H9 (cell line): ENCODE data around the gene TACR3. TPM values are rescaled to one million over a fixed set of nuclear protein-coding genes. Genes with fewer than 3 reads are reported as not detected.

Source experiments
- DNase-seq: peaks from one replicate; pipeline ENCODE4 v3.0.0-alpha.2; 2017
- H2AFZ ChIP-seq: one replicate; pipeline ENCODE4 v1.6.1; 2013; ENCODE audit warnings: mild to moderate bottlenecking, low read length, control low read depth, moderate library complexity
- H2AK5ac ChIP-seq: 2 replicates; pipeline ENCODE4 v1.6.1; 2013; ENCODE audit warnings: low read length, control low read depth, mixed read lengths; ENCODE audit not compliant: insufficient read length
- H2BK120ac ChIP-seq: one replicate; pipeline ENCODE4 v1.6.1; 2013; ENCODE audit warnings: low read depth, mild to moderate bottlenecking, low read length, control low read depth, inconsistent platforms; ENCODE audit not compliant: poor library complexity, severe bottlenecking
- H2BK12ac ChIP-seq: 2 replicates; pipeline ENCODE4 v1.6.1; 2013; ENCODE audit warnings: low read length, control low read depth, mixed read lengths, low read depth; ENCODE audit not compliant: insufficient read length
- H2BK15ac ChIP-seq: 2 replicates; pipeline ENCODE4 v1.6.1; 2013; ENCODE audit warnings: low read depth, low read length, control low read depth
- H2BK20ac ChIP-seq: one replicate; pipeline ENCODE4 v1.6.1; 2013; ENCODE audit warnings: low read depth, mild to moderate bottlenecking, low read length, control low read depth, inconsistent platforms; ENCODE audit not compliant: poor library complexity, severe bottlenecking
- H2BK5ac ChIP-seq: 2 replicates; pipeline ENCODE4 v1.6.1; 2013; ENCODE audit warnings: low read length, control low read depth, mixed read lengths; ENCODE audit not compliant: insufficient read length
- H3K14ac ChIP-seq: 2 replicates; pipeline ENCODE4 v1.6.1; 2013; ENCODE audit warnings: low read length, control low read depth; ENCODE audit not compliant: insufficient read depth
- H3K18ac ChIP-seq: 2 replicates; pipeline ENCODE4 v1.6.1; 2013; ENCODE audit warnings: low read depth, mild to moderate bottlenecking, mixed read lengths, low read length, control low read depth; ENCODE audit not compliant: insufficient read length
- H3K23ac ChIP-seq: 2 replicates; pipeline ENCODE4 v1.6.1; 2013; ENCODE audit warnings: low read length, control low read depth, mixed read lengths, low read depth; ENCODE audit not compliant: insufficient read length
- H3K23me2 ChIP-seq: 2 replicates; pipeline ENCODE4 v1.6.1; 2013; ENCODE audit warnings: low read depth, mild to moderate bottlenecking, mixed read lengths, low read length, control low read depth; ENCODE audit not compliant: insufficient read length, poor library complexity, severe bottlenecking
- H3K27ac ChIP-seq: 2 replicates; pipeline ENCODE4 v1.5.1; 2013; ENCODE audit warnings: low read length, control low read depth, mixed read lengths, low read depth; ENCODE audit not compliant: insufficient read length
- H3K27me3 ChIP-seq: 2 replicates; pipeline ENCODE4 v1.6.1; 2013; ENCODE audit warnings: low read length, control low read depth, inconsistent platforms; ENCODE audit not compliant: insufficient read depth
- H3K4ac ChIP-seq: 2 replicates; pipeline ENCODE4 v1.6.1; 2013; ENCODE audit warnings: low read depth, mild to moderate bottlenecking, control low read depth, inconsistent platforms, low read length, moderate library complexity
- H3K4me1 ChIP-seq: 2 replicates; pipeline ENCODE4 v1.6.1; 2013; ENCODE audit warnings: low read length, control low read depth, inconsistent platforms; ENCODE audit not compliant: insufficient read depth
- H3K4me2 ChIP-seq: 2 replicates; pipeline ENCODE4 v1.6.1; 2013; ENCODE audit warnings: low read length, control low read depth, mixed read lengths; ENCODE audit not compliant: insufficient read length, insufficient read depth
- H3K56ac ChIP-seq: 2 replicates; pipeline ENCODE4 v1.6.1; 2013; ENCODE audit warnings: low read depth, mild to moderate bottlenecking, mixed read lengths, low read length, control low read depth; ENCODE audit not compliant: insufficient read length
- H3K79me1 ChIP-seq: 2 replicates; pipeline ENCODE4 v1.6.1; 2013; ENCODE audit warnings: low read depth, mild to moderate bottlenecking, moderate library complexity, low read length, control low read depth, inconsistent platforms; ENCODE audit not compliant: insufficient read depth, poor library complexity, severe bottlenecking
- H3K79me2 ChIP-seq: 2 replicates; pipeline ENCODE4 v1.6.1; 2013; ENCODE audit warnings: low read length, control low read depth, inconsistent platforms; ENCODE audit not compliant: insufficient read depth
- H3K9ac ChIP-seq: 2 replicates; pipeline ENCODE4 v1.6.1; 2013; ENCODE audit warnings: low read length, control low read depth, mixed read lengths; ENCODE audit not compliant: insufficient read length; ENCODE audit errors: extremely low read depth
- H3K9me3 ChIP-seq: one replicate; pipeline ENCODE4 v1.6.1; 2013; ENCODE audit warnings: low read depth, low read length, inconsistent platforms; ENCODE audit not compliant: control insufficient read depth
- H3T11ph ChIP-seq: one replicate; pipeline ENCODE4 v1.6.1; 2013; ENCODE audit warnings: mild to moderate bottlenecking, low read length, control low read depth, inconsistent platforms
- H4K20me1 ChIP-seq: one replicate; pipeline ENCODE4 v1.6.1; 2013; ENCODE audit not compliant: control insufficient read depth, insufficient read length, insufficient read depth
- H4K5ac ChIP-seq: 2 replicates; pipeline ENCODE4 v1.6.1; 2013; ENCODE audit warnings: low read depth, mild to moderate bottlenecking, mixed read lengths, low read length, control low read depth; ENCODE audit not compliant: insufficient read length
- H4K8ac ChIP-seq: replicated peaks from 2 replicates; pipeline ENCODE4 v1.6.1; 2013; ENCODE audit warnings: low read length, control low read depth, mixed read lengths, low read depth; ENCODE audit not compliant: insufficient read length
- H4K91ac ChIP-seq: 2 replicates; pipeline ENCODE4 v1.6.1; 2013; ENCODE audit warnings: low read depth, mild to moderate bottlenecking, moderate library complexity, mixed read lengths, low read length, control low read depth; ENCODE audit not compliant: insufficient read length
- H3K27ac Mint-ChIP-seq, 3 experiments: 2 replicates in 2 of 3; 3 replicates in 1 of 3; pipeline ENCODE4 v1.8.0; 2020 to 2021; ENCODE audit warnings: mixed read lengths in 3 of 3, mild to moderate bottlenecking in 1 of 3, moderate library complexity in 1 of 3
- H3K27me3 Mint-ChIP-seq: 2 replicates; pipeline ENCODE4 v1.8.0; 2021; ENCODE audit warnings: low read depth, mild to moderate bottlenecking, moderate library complexity, mixed read lengths
- H3K36me3 Mint-ChIP-seq, 3 experiments: 2 replicates in 2 of 3; 3 replicates in 1 of 3; pipeline ENCODE4 v1.8.0; 2020 to 2021; ENCODE audit warnings: low read depth in 3 of 3, mixed read lengths in 3 of 3; ENCODE audit not compliant: insufficient read depth in 1 of 3
- H3K4me1 Mint-ChIP-seq, 2 experiments: 2 replicates each; pipeline ENCODE4 v1.8.0; 2020; ENCODE audit warnings: mixed read lengths in 2 of 2
- H3K4me3 Mint-ChIP-seq, 2 experiments: 2 replicates in 1 of 2; 3 replicates in 1 of 2; pipeline ENCODE4 v1.8.0; 2020 to 2021; ENCODE audit warnings: mild to moderate bottlenecking in 2 of 2, mixed read lengths in 2 of 2, moderate library complexity in 1 of 2
- H3K9me3 Mint-ChIP-seq, 2 experiments: 2 replicates in 1 of 2; 3 replicates in 1 of 2; pipeline ENCODE4 v1.8.0; 2020; ENCODE audit warnings: mild to moderate bottlenecking in 2 of 2, mixed read lengths in 2 of 2, moderate library complexity in 1 of 2
- WGBS: extraction: QIAGEN DNeasy Blood & Tissue Kit; methylation state at CpG from one replicate; pipeline ENCODE4 v1.1.7; 2013; ENCODE audit warnings: missing lambda C conversion rate, low lambda C conversion rate, mixed read lengths; ENCODE audit not compliant: insufficient read length; ENCODE audit errors: extremely low coverage; 5-methylcytosine and 5-hydroxymethylcytosine counted together
- total RNA-seq: library from RNA; stranded (reverse); gene quantifications from 2 replicates; pipeline ENCODE4 v1.2.1, GENCODE V29; 2021
- TF ChIP-seq, protein P1 (sequence below): fragments of 200-600 bp; sonication (generic); conservative IDR thresholded peaks from 3 replicates; pipeline ENCODE4 v1.8.0; 2021; ENCODE audit warnings: antibody characterized with exemption, mild to moderate bottlenecking

Gene TACR3
- total RNA-seq, 1 experiment from 2014 or later: 0.44 TPM

DNA sequence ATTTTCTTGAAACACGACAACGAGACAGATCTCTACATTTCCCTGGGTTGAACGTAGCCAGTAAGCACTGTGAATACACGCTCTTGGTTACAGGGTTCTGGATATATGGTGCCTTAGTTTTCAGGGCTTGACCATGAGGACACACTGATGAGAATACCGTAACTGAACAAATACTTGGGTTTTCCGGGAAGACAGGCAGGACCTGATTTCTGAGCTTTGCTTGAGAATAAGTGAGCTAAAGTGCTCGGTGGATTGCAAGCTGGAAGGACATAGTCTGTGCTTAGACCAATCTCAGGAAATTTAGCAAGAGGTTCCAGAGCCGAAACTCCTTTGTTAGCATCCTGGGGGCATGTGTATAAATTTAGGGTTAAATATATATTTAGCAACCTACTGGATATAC is 876 bp upstream of the TACR3 start:
- Mint-ChIP-seq H3K27ac (no peak overlapping the region), H3K27me3 (peaks cover 31% of the 10 kb centered on the region), H3K4me1 (peaks cover 5% of the 10 kb centered on the region in 2 experiments; a peak in 3 of 4 replicates), H3K9me3 (peaks cover 3% of the 10 kb centered on the region in 2 experiments; a peak in 3 of 5 replicates), H3K4me3 (peak overlapping the region; percentile 72; a peak in 2 of 5 replicates), H3K36me3 (peaks cover 0 to 3% (median 0%) of the 10 kb centered on the region in 3 experiments; a peak in 3 of 7 replicates)
- no CpG with 5 or more reads among the region's 8 CpGs for WGBS
- Histone ChIP-seq H3K79me1 (no peaks in the 10 kb centered on the region), H2AK5ac (no peak overlapping the region), H2BK5ac (no peak overlapping the region), H3K4me2 (peak overlapping the region; percentile 62), H2BK20ac (no peak overlapping the region), H2BK120ac (no peak overlapping the region), H2AFZ (no peak overlapping the region), H2BK12ac (no peak overlapping the region), H3K9me3 (no peaks in the 10 kb centered on the region), H4K5ac (no peak overlapping the region), H3K18ac (no peak overlapping the region), H3K9ac (no peak overlapping the region), H3T11ph (no peak overlapping the region), H3K14ac (no peak overlapping the region), H4K20me1 (no peaks in the 10 kb centered on the region), H3K27ac (no peak overlapping the region), H4K91ac (no peak overlapping the region), H3K23me2 (no peaks in the 10 kb centered on the region), H3K4ac (no peak overlapping the region), H2BK15ac (no peak overlapping the region), H3K23ac (no peak overlapping the region), H3K79me2 (no peaks in the 10 kb centered on the region), H3K4me1 (no peaks in the 10 kb centered on the region), H3K56ac (no peak overlapping the region), H3K27me3 (no peaks in the 10 kb centered on the region; the same call in 1 of the 2 replicates), H4K8ac (no peak overlapping the region)
- no peak for DNase-seq
- TF ChIP-seq, protein P1, sequence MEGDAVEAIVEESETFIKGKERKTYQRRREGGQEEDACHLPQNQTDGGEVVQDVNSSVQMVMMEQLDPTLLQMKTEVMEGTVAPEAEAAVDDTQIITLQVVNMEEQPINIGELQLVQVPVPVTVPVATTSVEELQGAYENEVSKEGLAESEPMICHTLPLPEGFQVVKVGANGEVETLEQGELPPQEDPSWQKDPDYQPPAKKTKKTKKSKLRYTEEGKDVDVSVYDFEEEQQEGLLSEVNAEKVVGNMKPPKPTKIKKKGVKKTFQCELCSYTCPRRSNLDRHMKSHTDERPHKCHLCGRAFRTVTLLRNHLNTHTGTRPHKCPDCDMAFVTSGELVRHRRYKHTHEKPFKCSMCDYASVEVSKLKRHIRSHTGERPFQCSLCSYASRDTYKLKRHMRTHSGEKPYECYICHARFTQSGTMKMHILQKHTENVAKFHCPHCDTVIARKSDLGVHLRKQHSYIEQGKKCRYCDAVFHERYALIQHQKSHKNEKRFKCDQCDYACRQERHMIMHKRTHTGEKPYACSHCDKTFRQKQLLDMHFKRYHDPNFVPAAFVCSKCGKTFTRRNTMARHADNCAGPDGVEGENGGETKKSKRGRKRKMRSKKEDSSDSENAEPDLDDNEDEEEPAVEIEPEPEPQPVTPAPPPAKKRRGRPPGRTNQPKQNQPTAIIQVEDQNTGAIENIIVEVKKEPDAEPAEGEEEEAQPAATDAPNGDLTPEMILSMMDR: no peak
